ENCODE results near the gene PRKX.
"Not testable (repeated sequence)": the region's sequence is repeated elsewhere in the genome, so short reads cannot be mapped to it uniquely, and the experiment has no call there.

Gene PRKX

GRCh38 chrX:3697701-3698279, 15.7 kb downstream of the PRKX start:
- Mint-ChIP-seq H3K27me3 (no peaks in the 10 kb centered on the region), H3K9me3 (no peaks in the 10 kb centered on the region), H3K27ac (peak overlapping the region; percentile 73), H3K4me1 (peaks cover 40 to 44% of the 10 kb centered on the region in 2 donors), H3K4me3 (no peak overlapping the region), H3K36me3 (peaks cover 0 to 17% of the 10 kb centered on the region in 2 donors)
- ATAC-seq (replicated peaks) (no peak), DNase-seq (no peak)

DNA sequence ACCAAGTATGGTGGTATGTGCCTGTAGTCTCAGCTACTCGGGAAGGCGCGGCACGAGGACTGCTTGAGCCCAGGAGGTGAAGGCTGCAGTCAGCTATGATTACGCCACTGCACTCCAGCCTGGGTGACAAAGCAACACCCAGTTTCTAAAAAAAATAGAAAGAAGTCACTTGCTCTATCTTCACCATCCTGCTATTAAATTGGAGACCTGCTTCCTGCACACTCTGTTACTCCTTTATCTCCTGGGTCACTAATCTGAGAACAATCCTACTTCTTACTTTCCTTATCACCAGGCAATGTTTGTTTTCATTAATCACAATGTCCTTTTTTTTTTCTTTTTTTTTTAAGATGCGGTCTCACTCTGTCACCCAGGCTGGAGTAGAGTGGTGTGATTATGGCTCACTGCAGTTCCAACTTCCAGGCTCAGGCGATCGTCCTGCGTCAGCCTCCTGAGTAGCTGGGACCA, 16.2 kb downstream of the PRKX start:
- Mint-ChIP-seq H3K36me3 (peaks cover 0 to 17% of the 10 kb centered on the region in 2 donors), H3K4me3 (no peak overlapping the region), H3K9me3 (no peaks in the 10 kb centered on the region), H3K27ac (peak overlapping the region; percentile 73), H3K4me1 (peaks cover 40 to 44% of the 10 kb centered on the region in 2 donors), H3K27me3 (no peaks in the 10 kb centered on the region)
- DNase-seq (no peak), ATAC-seq (replicated peaks) (no peak)

DNA sequence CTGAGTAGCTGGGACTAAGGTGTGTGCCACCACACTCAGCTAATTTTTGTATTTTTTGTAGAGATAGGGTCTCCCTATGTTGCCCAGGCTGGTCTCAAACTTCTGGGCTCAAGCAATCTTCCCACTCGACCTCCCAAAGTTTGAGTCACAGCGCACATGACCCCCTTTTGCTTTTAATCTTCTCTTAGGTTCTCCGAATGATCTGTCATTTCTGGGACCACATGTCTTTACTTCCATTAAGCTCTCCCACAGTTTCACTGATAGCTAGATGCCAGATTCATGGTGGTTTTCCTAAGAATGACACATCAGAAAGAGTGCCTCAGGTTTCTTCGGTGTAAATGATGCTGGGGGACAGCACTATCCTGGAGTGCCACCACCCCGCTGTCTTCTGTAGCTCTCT, 17.9 kb downstream of the PRKX start:
- no peaks in the 10 kb centered on the region for H3K27me3 Mint-ChIP-seq
- peak overlapping the region; percentile 1 for H3K27ac Mint-ChIP-seq
- peaks cover 4 to 14% of the 10 kb centered on the region in 2 donors for H3K36me3 Mint-ChIP-seq
- no peak for DNase-seq
- peaks cover 39 to 47% of the 10 kb centered on the region in 2 donors for H3K4me1 Mint-ChIP-seq
- H3K4me3 Mint-ChIP-seq, result no peak overlapping the region
- no peak for ATAC-seq (replicated peaks)
- peaks cover 0 to 3% of the 10 kb centered on the region in 2 donors for H3K9me3 Mint-ChIP-seq

DNA sequence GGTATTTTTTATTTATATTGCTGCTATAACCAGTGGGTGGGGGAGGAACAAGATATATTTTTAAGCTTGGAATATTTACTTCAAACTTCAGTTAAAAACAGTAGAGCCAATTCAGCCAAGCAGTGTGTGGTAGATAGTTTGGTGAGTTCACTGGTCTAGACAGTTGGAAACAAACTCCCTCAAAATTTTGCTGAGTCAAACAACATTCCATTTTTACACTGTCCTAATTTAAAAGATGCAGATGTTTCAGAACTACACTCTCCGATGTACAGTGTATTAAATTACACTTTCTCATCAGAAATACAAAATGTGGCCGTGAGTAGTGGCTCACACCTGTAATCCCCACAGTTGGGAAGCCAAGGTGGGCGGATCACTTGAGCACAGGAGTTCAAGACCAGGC, 23.3 kb downstream of the PRKX start:
- Mint-ChIP-seq H3K9me3 (peaks cover 0 to 4% of the 10 kb centered on the region in 2 donors), H3K27ac (no peak overlapping the region), H3K4me1 (peaks cover 22 to 35% of the 10 kb centered on the region in 2 donors), H3K36me3 (peaks cover 5 to 8% of the 10 kb centered on the region in 2 donors), H3K27me3 (no peaks in the 10 kb centered on the region), H3K4me3 (no peak overlapping the region)
- ATAC-seq (replicated peaks) (no peak), DNase-seq (no peak)

- not testable (repeated sequence) for DNase-seq, H3K9me3 Mint-ChIP-seq
These were observed 30.2 kb downstream of the PRKX start for GRCh38 chrX:3683236-3683635.

DNA sequence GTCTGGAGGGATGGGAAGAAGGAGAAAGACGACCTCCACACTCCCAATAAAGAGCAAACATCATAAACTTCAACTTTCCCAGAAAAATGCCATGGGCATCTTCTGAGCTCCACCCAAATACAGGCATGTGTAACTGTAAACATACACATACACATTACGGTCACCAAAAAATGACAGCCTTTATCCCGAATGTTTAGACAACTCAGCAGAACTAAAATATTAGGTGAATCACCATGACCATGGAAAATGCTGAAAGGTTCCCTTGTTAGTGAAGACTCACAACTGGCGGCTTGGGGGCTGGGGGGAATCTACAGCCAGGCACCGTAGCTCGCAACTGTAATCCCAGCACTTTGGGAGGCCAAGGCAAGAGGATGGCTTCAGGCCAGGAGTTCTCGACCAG, 33.0 kb downstream of the PRKX start:
- Mint-ChIP-seq H3K27ac (no peak overlapping the region), H3K4me3 (no peak overlapping the region), H3K9me3 (peaks cover 0 to 2% of the 10 kb centered on the region in 2 donors), H3K36me3 (peaks cover 4 to 22% of the 10 kb centered on the region in 2 donors), H3K4me1 (peaks cover 18 to 29% of the 10 kb centered on the region in 2 donors), H3K27me3 (no peaks in the 10 kb centered on the region)
- no peak for ATAC-seq (replicated peaks)
- no peak for DNase-seq

More at GRCh38 chrX:3683236-3683635, 30.2 kb downstream of the PRKX start:
- H3K4me3 Mint-ChIP-seq; H3K36me3 Mint-ChIP-seq; ATAC-seq (replicated peaks); H3K27me3 Mint-ChIP-seq; H3K27ac Mint-ChIP-seq: not testable (repeated sequence)
- H3K4me1 Mint-ChIP-seq, result peaks cover 21 to 27% of the 10 kb centered on the region in 2 donors

GRCh38 chrX:3679669-3680068, 33.8 kb downstream of the PRKX start:
- Mint-ChIP-seq H3K27ac (no peak overlapping the region), H3K4me1 (peaks cover 16 to 25% of the 10 kb centered on the region in 2 donors), H3K36me3 (peaks cover 4 to 24% of the 10 kb centered on the region in 2 donors), H3K9me3 (no peaks in the 10 kb centered on the region), H3K27me3 (no peaks in the 10 kb centered on the region), H3K4me3 (no peak overlapping the region)
- no peak for DNase-seq
- no peak for ATAC-seq (replicated peaks)

GRCh38 chrX:3678328-3678727, 35.1 kb downstream of the PRKX start:
- H3K27ac Mint-ChIP-seq, result no peak overlapping the region
- H3K4me3 Mint-ChIP-seq, result no peak overlapping the region
- peaks cover 8 to 36% of the 10 kb centered on the region in 2 donors for H3K36me3 Mint-ChIP-seq
- H3K9me3 Mint-ChIP-seq, result no peaks in the 10 kb centered on the region
- no peaks in the 10 kb centered on the region for H3K27me3 Mint-ChIP-seq
- ATAC-seq (replicated peaks) (no peak), DNase-seq (no peak)
- H3K4me1 Mint-ChIP-seq, result peaks cover 20 to 25% of the 10 kb centered on the region in 2 donors

GRCh38 chrX:3674881-3675280, 38.6 kb downstream of the PRKX start:
- Mint-ChIP-seq H3K27ac (no peak overlapping the region), H3K27me3 (no peaks in the 10 kb centered on the region), H3K36me3 (peaks cover 17 to 47% of the 10 kb centered on the region in 2 donors), H3K9me3 (no peaks in the 10 kb centered on the region), H3K4me1 (peaks cover 19 to 21% of the 10 kb centered on the region in 2 donors), H3K4me3 (no peak overlapping the region)
- DNase-seq (no peak), ATAC-seq (replicated peaks) (no peak)

DNA sequence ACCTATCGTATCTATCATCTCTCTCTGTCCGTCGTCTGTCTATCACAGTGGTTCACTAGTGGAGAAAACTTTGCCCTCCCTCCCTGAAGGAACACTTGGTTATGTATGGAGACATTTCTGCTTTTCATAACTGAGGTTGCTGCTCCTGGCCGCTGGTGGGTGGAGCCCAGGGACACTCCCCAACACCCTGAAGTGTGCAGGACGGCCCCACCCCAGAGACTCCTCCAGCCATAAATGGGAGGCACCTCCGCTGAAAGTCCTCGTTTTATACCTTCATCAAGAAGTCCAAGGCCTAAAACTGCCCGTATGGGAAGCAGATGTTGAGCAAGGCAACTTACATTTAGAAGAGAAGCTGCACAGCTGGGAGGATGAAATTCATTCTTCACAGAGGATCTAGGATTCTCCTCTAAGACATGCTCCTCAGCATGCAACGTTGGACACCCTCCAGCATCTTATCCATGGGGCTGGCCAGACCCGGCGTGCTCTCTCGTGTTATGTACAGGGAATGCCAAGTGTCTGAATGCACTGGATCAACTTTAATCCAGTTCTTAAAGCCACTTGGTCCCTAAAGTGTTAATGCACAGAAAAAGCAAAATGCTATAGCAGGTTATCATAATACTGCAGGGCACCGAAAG, 43.5 kb downstream of the PRKX start:
- Mint-ChIP-seq H3K36me3 (peaks cover 29 to 57% of the 10 kb centered on the region in 2 donors), H3K4me3 (no peak overlapping the region), H3K27me3 (no peaks in the 10 kb centered on the region), H3K4me1 (peaks cover under 1 to 11% of the 10 kb centered on the region in 2 donors), H3K27ac (no peak overlapping the region), H3K9me3 (no peaks in the 10 kb centered on the region)
- ATAC-seq (replicated peaks) (no peak), DNase-seq (no peak)

DNA sequence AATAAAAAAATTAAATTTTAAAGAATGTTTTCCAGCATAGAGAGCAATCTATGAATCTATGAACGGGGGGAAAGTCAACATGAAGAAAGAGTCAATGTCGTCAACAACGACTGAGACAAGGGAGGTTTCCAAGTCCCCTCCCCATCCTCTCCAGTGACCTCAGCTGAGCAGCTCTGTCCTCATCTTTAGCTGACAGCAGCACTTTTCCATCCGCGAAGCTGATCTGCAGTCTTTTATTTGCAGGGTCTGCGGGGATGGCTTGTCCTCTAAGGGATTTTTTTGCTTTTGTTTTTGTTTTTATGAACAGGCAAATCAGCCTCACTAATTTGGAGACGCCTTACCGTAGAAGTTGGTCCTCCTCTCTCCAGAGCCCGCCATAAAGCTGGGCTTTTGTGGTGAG, 46.5 kb downstream of the PRKX start:
- H3K27ac Mint-ChIP-seq, result no peak overlapping the region
- H3K4me3 Mint-ChIP-seq, result no peak overlapping the region
- no peaks in the 10 kb centered on the region for H3K27me3 Mint-ChIP-seq
- no peaks in the 10 kb centered on the region for H3K9me3 Mint-ChIP-seq
- ATAC-seq (replicated peaks) (no peak), DNase-seq (no peak)
- peaks cover 22 to 39% of the 10 kb centered on the region in 2 donors for H3K36me3 Mint-ChIP-seq
- H3K4me1 Mint-ChIP-seq, result peaks cover 16 to 19% of the 10 kb centered on the region in 2 donors

GRCh38 chrX:3664921-3665320, 48.5 kb downstream of the PRKX start:
- peaks cover 22 to 46% of the 10 kb centered on the region in 2 donors for H3K36me3 Mint-ChIP-seq

DNA sequence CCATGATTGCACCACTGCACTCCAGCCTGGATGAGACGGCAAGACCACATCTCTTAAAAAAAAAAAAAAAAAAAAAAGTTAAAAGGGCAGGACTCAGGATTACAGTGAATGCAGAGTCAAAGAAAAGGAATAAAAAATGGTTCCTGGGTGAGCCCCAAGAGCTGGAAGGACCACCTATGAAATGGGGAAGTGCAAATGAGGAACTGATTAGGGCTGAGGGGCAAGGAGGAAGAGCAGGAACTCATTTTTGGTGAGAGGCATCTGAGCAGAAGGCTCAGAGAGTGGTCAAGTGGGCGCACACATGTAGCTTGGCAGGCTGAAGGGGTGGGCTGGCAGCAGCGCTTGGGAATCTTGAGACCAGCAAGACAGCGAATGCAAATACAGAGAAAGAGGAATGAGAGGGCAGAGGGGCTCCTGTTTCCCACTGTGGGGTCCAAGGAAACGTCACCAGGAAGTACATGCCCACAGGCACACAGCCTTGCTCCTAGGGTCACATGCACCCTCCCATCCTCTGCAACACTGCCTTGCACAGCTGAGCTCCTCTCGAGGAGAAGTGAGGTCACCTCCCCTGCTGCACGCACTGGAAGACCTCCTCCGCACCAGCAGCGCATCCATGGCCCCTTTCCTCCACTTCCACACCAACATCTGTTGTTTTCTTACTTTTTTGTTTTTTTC, 49.7 kb downstream of the PRKX start:
- ATAC-seq (replicated peaks), result peak; percentile 86 to 96
- not testable (repeated sequence) for H3K9me3 Mint-ChIP-seq, H3K27me3 Mint-ChIP-seq
- Mint-ChIP-seq H3K27ac (peak overlapping the region; percentile 86), H3K4me1 (peaks cover 16 to 19% of the 10 kb centered on the region in 2 donors), H3K36me3 (peaks cover 13 to 37% of the 10 kb centered on the region in 2 donors), H3K4me3 (peak overlapping the region; percentile 55 to 64)
- peak; percentile 31 for DNase-seq

More at GRCh38 chrX:3664921-3665320, 48.5 kb downstream of the PRKX start:
- Mint-ChIP-seq H3K27me3 (no peaks in the 10 kb centered on the region), H3K27ac (no peak overlapping the region), H3K4me3 (no peak overlapping the region), H3K9me3 (no peaks in the 10 kb centered on the region), H3K4me1 (peaks cover 16 to 19% of the 10 kb centered on the region in 2 donors)
- no peak for ATAC-seq (replicated peaks)
- DNase-seq, result no peak

- H3K27ac Mint-ChIP-seq, result no peak overlapping the region
- no peak for DNase-seq
- H3K27me3 Mint-ChIP-seq, result no peaks in the 10 kb centered on the region
- ATAC-seq (replicated peaks), result no peak
- peaks cover 12 to 13% of the 10 kb centered on the region in 2 donors for H3K4me1 Mint-ChIP-seq
- no peak overlapping the region for H3K4me3 Mint-ChIP-seq
- no peaks in the 10 kb centered on the region for H3K9me3 Mint-ChIP-seq
- H3K36me3 Mint-ChIP-seq, result peaks cover 12 to 22% of the 10 kb centered on the region in 2 donors
These were observed 53.7 kb downstream of the PRKX start for GRCh38 chrX:3659761-3660160.

Data from stimulated activated naive B cell treated with anti-CD40 and anti-IgM and Interleukin-4, amounts not matched to agents 10 μg/mL and 1 μg/mL and 100 μg/mL, for 72 hours (primary cell).